ENCODE data around the gene MLEC. TPM values are rescaled to one million over a fixed set of nuclear protein-coding genes. Genes with fewer than 3 reads are reported as not detected.
A peak's percentile ranks its signal among the peaks of the same experiment; 100 is the strongest.
"Not testable (repeated sequence)": the region's sequence is repeated elsewhere in the genome, so short reads cannot be mapped to it uniquely, and the experiment has no call there.

Gene MLEC
- total RNA-seq, 2 experiments from 2014 or later, result 79.2 to 79.4 TPM

DNA sequence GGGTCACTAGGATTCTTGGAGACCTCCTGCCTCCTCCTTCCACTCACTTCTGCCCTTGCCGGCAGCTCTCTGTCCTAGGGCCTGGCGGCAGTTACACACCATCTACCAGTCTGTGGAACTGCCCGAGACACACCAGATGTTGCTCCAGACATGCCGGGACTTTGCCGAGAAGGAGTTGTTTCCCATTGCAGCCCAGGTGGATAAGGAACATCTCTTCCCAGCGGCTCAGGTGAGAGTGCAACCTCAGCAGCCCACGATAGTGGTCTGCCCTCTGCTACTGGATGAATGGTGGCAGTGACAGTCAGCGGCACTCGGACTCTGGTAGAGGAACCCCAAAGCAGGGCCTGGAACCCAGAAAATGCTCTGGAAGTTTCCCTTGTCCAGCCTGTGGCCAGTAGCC, 40.0 kb downstream of the MLEC start:
- Mint-ChIP-seq H3K27ac (no peak overlapping the region), H3K4me3 (peak overlapping the region; percentile 88), H3K27me3 (no peaks in the 10 kb centered on the region), H3K9me3 (no peaks in the 10 kb centered on the region), H3K4me1 (ENCODE audit: low read depth) (peaks cover 11% of the 10 kb centered on the region), H3K36me3 (ENCODE audit: low read depth) (peaks cover 16% of the 10 kb centered on the region)
- ATAC-seq (no peak), DNase-seq (no peak)
- TF ChIP-seq, protein P1, sequence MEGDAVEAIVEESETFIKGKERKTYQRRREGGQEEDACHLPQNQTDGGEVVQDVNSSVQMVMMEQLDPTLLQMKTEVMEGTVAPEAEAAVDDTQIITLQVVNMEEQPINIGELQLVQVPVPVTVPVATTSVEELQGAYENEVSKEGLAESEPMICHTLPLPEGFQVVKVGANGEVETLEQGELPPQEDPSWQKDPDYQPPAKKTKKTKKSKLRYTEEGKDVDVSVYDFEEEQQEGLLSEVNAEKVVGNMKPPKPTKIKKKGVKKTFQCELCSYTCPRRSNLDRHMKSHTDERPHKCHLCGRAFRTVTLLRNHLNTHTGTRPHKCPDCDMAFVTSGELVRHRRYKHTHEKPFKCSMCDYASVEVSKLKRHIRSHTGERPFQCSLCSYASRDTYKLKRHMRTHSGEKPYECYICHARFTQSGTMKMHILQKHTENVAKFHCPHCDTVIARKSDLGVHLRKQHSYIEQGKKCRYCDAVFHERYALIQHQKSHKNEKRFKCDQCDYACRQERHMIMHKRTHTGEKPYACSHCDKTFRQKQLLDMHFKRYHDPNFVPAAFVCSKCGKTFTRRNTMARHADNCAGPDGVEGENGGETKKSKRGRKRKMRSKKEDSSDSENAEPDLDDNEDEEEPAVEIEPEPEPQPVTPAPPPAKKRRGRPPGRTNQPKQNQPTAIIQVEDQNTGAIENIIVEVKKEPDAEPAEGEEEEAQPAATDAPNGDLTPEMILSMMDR (IDR thresholded peaks at IDR 0.05), result no peak
- CTCF ChIA-PET, result interaction anchor here (1.1 kb wide), 1 partner anchor 245 kb away, joined by 3 read pairs; no protein-coding TSS in a partner anchor
- intact Hi-C loops (cut with micrococcal nuclease), result no loop called here
- POLR2A ChIA-PET, result interaction anchor here (1.0 to 1.3 kb wide), 2 partner anchors 16 to 419 kb away, joined by 3 read pairs; partner anchors contain the start of gene UNC119B

DNA sequence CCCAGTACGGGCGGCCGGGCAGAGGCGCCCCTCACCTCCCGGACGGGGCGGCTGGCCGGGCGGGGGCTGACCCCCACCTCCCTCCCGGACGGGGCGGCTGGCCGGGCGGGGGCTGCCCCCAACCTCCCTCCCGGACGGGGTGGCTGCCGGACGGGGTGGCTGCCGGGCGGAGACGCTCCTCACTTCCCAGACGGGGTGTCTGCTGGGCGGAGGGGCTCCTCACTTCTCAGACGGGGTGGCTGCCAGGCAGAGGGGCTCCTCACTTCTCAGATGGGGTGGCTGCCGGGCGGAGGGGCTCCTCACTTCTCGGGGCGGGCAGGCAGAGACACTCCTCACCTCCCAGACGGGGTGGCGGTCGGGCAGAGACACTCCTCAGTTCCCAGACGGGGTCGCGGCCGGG, 45.2 kb downstream of the MLEC start:
- H3K27me3 Mint-ChIP-seq; POLR2A ChIA-PET; H3K4me1 Mint-ChIP-seq (ENCODE audit: low read depth); intact Hi-C loops (cut with micrococcal nuclease); H3K9me3 Mint-ChIP-seq; H3K4me3 Mint-ChIP-seq; CTCF ChIA-PET; DNase-seq; H3K27ac Mint-ChIP-seq; ATAC-seq: not testable (repeated sequence)
- peaks cover 19% of the 10 kb centered on the region for H3K36me3 Mint-ChIP-seq (ENCODE audit: low read depth)

DNA sequence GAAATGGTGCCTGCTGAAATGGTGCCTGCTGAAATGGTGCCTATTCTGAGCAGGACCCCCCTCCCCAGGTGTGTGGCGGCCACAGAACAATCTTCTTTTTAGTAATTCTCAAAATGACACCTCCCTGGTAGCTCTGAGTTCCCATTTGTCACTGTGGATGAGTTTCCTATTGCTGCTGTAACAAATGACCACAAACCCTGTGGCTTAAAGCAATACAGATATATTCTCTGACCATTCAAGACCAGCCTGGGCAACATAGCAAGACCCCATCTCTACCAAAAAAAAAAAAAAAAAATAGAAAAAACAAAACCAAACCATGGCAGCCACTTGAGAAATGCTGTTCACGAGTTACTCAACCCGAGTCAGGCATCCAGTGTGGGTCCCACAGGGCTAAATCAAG, 46.6 kb downstream of the MLEC start:
- DNase-seq, result no peak
- POLR2A ChIA-PET, result no interaction called here
- peaks cover 16% of the 10 kb centered on the region for H3K36me3 Mint-ChIP-seq (ENCODE audit: low read depth)
- no peak overlapping the region for H3K27ac Mint-ChIP-seq
- ATAC-seq, result no peak
- H3K27me3 Mint-ChIP-seq, result no peaks in the 10 kb centered on the region
- no peaks in the 10 kb centered on the region for H3K9me3 Mint-ChIP-seq
- intact Hi-C loops (cut with micrococcal nuclease), result no loop called here
- no peak overlapping the region for H3K4me3 Mint-ChIP-seq
- no peaks in the 10 kb centered on the region for H3K4me1 Mint-ChIP-seq (ENCODE audit: low read depth)
- TF ChIP-seq, protein P1 (IDR thresholded peaks at IDR 0.05), result no peak
- CTCF ChIA-PET, result no interaction called here

DNA sequence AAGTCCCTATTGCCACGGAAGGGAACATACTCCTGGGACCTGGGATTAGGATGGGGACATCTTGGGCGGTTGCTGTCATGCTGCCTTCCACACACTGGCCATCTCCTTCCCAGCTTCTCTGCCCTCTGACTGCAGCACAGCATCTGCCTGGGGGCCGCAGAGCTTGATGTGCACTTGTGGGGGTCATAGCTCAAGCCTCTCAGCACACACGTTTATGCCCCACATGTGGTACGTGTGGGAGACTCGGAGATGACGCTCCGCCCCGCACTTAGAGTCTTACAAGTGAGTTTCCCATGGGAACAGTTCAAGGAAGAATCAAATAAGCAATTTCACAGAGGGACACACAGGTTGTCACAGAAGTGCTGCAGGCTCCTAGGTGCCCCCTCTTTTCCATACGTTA, 47.3 kb downstream of the MLEC start:
- peaks cover 16% of the 10 kb centered on the region for H3K36me3 Mint-ChIP-seq (ENCODE audit: low read depth)
- intact Hi-C loops (cut with micrococcal nuclease), result no loop called here
- H3K27ac Mint-ChIP-seq, result no peak overlapping the region
- CTCF ChIA-PET, result no interaction called here
- DNase-seq (no peak), ATAC-seq (no peak)
- no peaks in the 10 kb centered on the region for H3K27me3 Mint-ChIP-seq
- TF ChIP-seq, protein P1 (IDR thresholded peaks at IDR 0.05), result no peak
- POLR2A ChIA-PET, result no interaction called here
- no peaks in the 10 kb centered on the region for H3K4me1 Mint-ChIP-seq (ENCODE audit: low read depth)
- no peak overlapping the region for H3K4me3 Mint-ChIP-seq
- H3K9me3 Mint-ChIP-seq, result no peaks in the 10 kb centered on the region

DNA sequence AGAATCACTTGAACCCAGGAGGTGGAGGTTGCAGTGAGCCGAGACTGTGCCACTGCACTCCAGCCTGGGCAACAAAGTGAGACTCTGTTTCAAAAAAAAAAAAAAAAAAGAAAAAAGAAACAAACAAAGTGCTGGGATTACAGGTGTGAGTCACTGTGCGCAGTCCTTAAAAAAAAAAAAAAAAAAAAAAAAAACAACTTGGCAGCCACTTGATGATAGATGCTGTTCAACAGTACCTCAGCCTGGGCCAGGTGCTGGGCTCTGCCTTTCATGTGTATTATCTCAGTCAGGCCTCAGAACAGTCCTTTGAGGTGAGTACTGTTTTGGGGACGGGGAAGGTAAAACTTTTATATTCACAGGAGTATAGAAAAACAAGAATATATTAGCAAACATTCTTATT, 48.2 kb downstream of the MLEC start:
- no peaks in the 10 kb centered on the region for H3K27me3 Mint-ChIP-seq
- H3K4me1 Mint-ChIP-seq (ENCODE audit: low read depth), result no peaks in the 10 kb centered on the region
- DNase-seq (no peak), ATAC-seq (no peak)
- intact Hi-C loops (cut with micrococcal nuclease), result no loop called here
- H3K27ac Mint-ChIP-seq, result no peak overlapping the region
- no peak overlapping the region for H3K4me3 Mint-ChIP-seq
- ChIA-PET POLR2A (no interaction called here), CTCF (no interaction called here)
- peaks cover 12% of the 10 kb centered on the region for H3K36me3 Mint-ChIP-seq (ENCODE audit: low read depth)
- H3K9me3 Mint-ChIP-seq, result no peaks in the 10 kb centered on the region
- TF ChIP-seq, protein P1 (IDR thresholded peaks at IDR 0.05), result no peak

Measured in activated CD8-positive, alpha-beta T cell treated with anti-CD3 and anti-CD28 coated beads for 36 hours (primary cell).